ENCODE results near the gene TM4SF5. TPM values are rescaled to one million over a fixed set of nuclear protein-coding genes. Genes with fewer than 3 reads are reported as not detected.
"Not testable (repeated sequence)": the region's sequence is repeated elsewhere in the genome, so short reads cannot be mapped to it uniquely, and the experiment has no call there.

Gene TM4SF5
- total RNA-seq, 3 donors from 2014 or later, result not detected

- H3K27me3 ChIP-seq, result no peaks in the 10 kb centered on the region
- TF ChIP-seq POLR2A (IDR thresholded peaks at IDR 0.05) (no peak), POLR2AphosphoS5 (IDR thresholded peaks at IDR 0.05) (no peak), CTCF (IDR thresholded peaks at IDR 0.05) (no peak)
- no peaks in the 10 kb centered on the region for H3K9me3 ChIP-seq
- intact Hi-C loops (cut with DNase I; ENCODE audit: low total_unique reads), result no loop called here
- no peaks in the 10 kb centered on the region for H3K4me1 ChIP-seq
- no peak overlapping the region for H3K4me3 ChIP-seq
- no peak overlapping the region for H3K27ac ChIP-seq
- no peak for DNase-seq (ENCODE audit: low spot score in 2 of 2)
- H3K36me3 ChIP-seq, result peaks cover 4% of the 10 kb centered on the region
These were observed 51.1 kb downstream of the TM4SF5 start for GRCh38 chr17:4822835-4823234.

- H3K4me3 ChIP-seq, result no peak overlapping the region
- no peak for DNase-seq (ENCODE audit: low spot score in 2 of 2)
These were observed 51.8 kb downstream of the TM4SF5 start for GRCh38 chr17:4823373-4824089.

GRCh38 chr17:4827399-4827798 is 55.7 kb downstream of the TM4SF5 start:
- H3K9me3 ChIP-seq, result no peaks in the 10 kb centered on the region
- TF ChIP-seq POLR2AphosphoS5 (IDR thresholded peaks at IDR 0.05) (no peak), POLR2A (IDR thresholded peaks at IDR 0.05) (no peak), CTCF (IDR thresholded peaks at IDR 0.05) (no peak)
- no peak for DNase-seq (ENCODE audit: low spot score in 2 of 2)
- H3K4me3 ChIP-seq, result no peak overlapping the region
- H3K27me3 ChIP-seq, result no peaks in the 10 kb centered on the region
- intact Hi-C loops (cut with DNase I; ENCODE audit: low total_unique reads), result no loop called here
- no peaks in the 10 kb centered on the region for H3K4me1 ChIP-seq
- H3K27ac ChIP-seq, result no peak overlapping the region
- H3K36me3 ChIP-seq, result no peaks in the 10 kb centered on the region

More at GRCh38 chr17:4823373-4824089, 51.8 kb downstream of the TM4SF5 start:
- H3K9me3 ChIP-seq, result no peaks in the 10 kb centered on the region
- TF ChIP-seq POLR2AphosphoS5 (IDR thresholded peaks at IDR 0.05), result no peak
- intact Hi-C loops (cut with DNase I; ENCODE audit: low total_unique reads), result no loop called here
- H3K27me3 ChIP-seq, result no peaks in the 10 kb centered on the region
- peaks cover 4% of the 10 kb centered on the region for H3K36me3 ChIP-seq
- H3K4me1 ChIP-seq, result no peaks in the 10 kb centered on the region
- H3K27ac ChIP-seq, result no peak overlapping the region

GRCh38 chr17:4832829-4833177 is 61.1 kb downstream of the TM4SF5 start:
- Histone ChIP-seq H3K4me3 (peak overlapping the region; percentile 84 to 99 (median 96)), H3K27ac (peak overlapping the region; percentile 77 to 93), H3K4me1 (peaks cover 0 to 18% of the 10 kb centered on the region in 2 donors)
- H3K27me3 ChIP-seq; intact Hi-C loops (cut with DNase I; ENCODE audit: low total_unique reads); DNase-seq (ENCODE audit: low spot score in 2 of 2); H3K36me3 ChIP-seq; H3K9me3 ChIP-seq: not testable (repeated sequence)

Other genes with a start within 250 kb of the TM4SF5 start
- gene MYBBP1A, start 216.5 kb upstream of the TM4SF5 start, total RNA-seq, result 10 to 100 TPM; 26.9 to 61.6 (median 50.1) TPM
- 10 to 100 TPM in 2 of 3 donors, not detected in 1; 12.8 to 33.8 TPM for gene GGT6, start 211.3 kb upstream of the TM4SF5 start, total RNA-seq
- 1 to 10 TPM in 1 of 3 donors, under 1 TPM in 2; 0.16 to 1.8 (median 0.98) TPM for gene SMTNL2, start 187.4 kb upstream of the TM4SF5 start, total RNA-seq
- gene ALOX15, start 130.2 kb upstream of the TM4SF5 start, total RNA-seq, result 10 to 100 TPM in 1 of 3 donors, under 1 TPM in 1, not detected in 1; 0.98 to 47.9 TPM
- 10 to 100 TPM; 17.0 to 26.9 (median 21.0) TPM for gene PELP1, start 67.7 kb upstream of the TM4SF5 start, total RNA-seq
- 10 to 100 TPM; 25.2 to 67.4 (median 42.3) TPM for gene ARRB2, start 61.3 kb upstream of the TM4SF5 start, total RNA-seq
- 10 to 100 TPM; 29.3 to 41.7 (median 30.8) TPM for gene MED11, start 40.5 kb upstream of the TM4SF5 start, total RNA-seq
- 1 to 10 TPM in 1 of 3 donors, under 1 TPM in 2; 0.96 to 2.3 (median 0.98) TPM for gene ZMYND15, start 32.1 kb upstream of the TM4SF5 start, total RNA-seq
- gene CXCL16, start 32.0 kb upstream of the TM4SF5 start, total RNA-seq, result 10 to 100 TPM; 13.8 to 25.8 (median 18.6) TPM
- gene VMO1, start 14.5 kb downstream of the TM4SF5 start, total RNA-seq, result 1 to 10 TPM in 2 of 3 donors, under 1 TPM in 1; 0.98 to 5.0 (median 2.6) TPM
- gene GLTPD2, start 17.1 kb downstream of the TM4SF5 start, total RNA-seq, result not detected
- 100 to 1,000 TPM; 133 to 183 (median 164) TPM for gene PSMB6, start 24.3 kb downstream of the TM4SF5 start, total RNA-seq
- gene PLD2, start 35.3 kb downstream of the TM4SF5 start, total RNA-seq, result 10 to 100 TPM; 17.1 to 40.6 (median 30.3) TPM
- 10 to 100 TPM; 25.9 to 58.7 (median 42.0) TPM for gene MINK1, start 61.5 kb downstream of the TM4SF5 start, total RNA-seq
- 10 to 100 TPM in 1 of 3 donors, 1 to 10 TPM in 1, not detected in 1; 3.9 to 10.5 TPM for gene C17orf107, start 127.7 kb downstream of the TM4SF5 start, total RNA-seq
- gene CHRNE, start 131.2 kb downstream of the TM4SF5 start, total RNA-seq, result 1 to 10 TPM in 1 of 3 donors, under 1 TPM in 2; 0.16 to 2.0 (median 0.73) TPM
- gene GP1BA, start 160.4 kb downstream of the TM4SF5 start, total RNA-seq, result not detected
- 10 to 100 TPM; 38.8 to 48.5 (median 42.6) TPM for gene SLC25A11, start 168.2 kb downstream of the TM4SF5 start, total RNA-seq
- gene RNF167, start 168.4 kb downstream of the TM4SF5 start, total RNA-seq, result 10 to 100 TPM; 38.3 to 49.0 (median 38.7) TPM
- 100 to 1,000 TPM; 290 to 487 (median 379) TPM for gene PFN1, start 176.6 kb downstream of the TM4SF5 start, total RNA-seq
- gene ENO3, start 179.2 kb downstream of the TM4SF5 start, total RNA-seq, result 1 to 10 TPM; 1.6 to 4.6 (median 3.1) TPM
- 10 to 100 TPM; 42.6 to 57.8 (median 55.2) TPM for gene SPAG7, start 195.9 kb downstream of the TM4SF5 start, total RNA-seq
- 10 to 100 TPM; 11.0 to 17.7 (median 13.5) TPM for gene CAMTA2, start 215.8 kb downstream of the TM4SF5 start, total RNA-seq
- 1 to 10 TPM in 2 of 3 donors, under 1 TPM in 1; 0.66 to 2.9 (median 1.9) TPM for gene INCA1, start 225.6 kb downstream of the TM4SF5 start, total RNA-seq
- 10 to 100 TPM; 37.5 to 88.5 (median 50.5) TPM for gene KIF1C, start 226.1 kb downstream of the TM4SF5 start, total RNA-seq